GM12892 (cell line): ENCODE data around the gene RIC8A. TPM values are rescaled to one million over a fixed set of nuclear protein-coding genes. Genes with fewer than 3 reads are reported as not detected.
"Not testable (repeated sequence)": the region's sequence is repeated elsewhere in the genome, so short reads cannot be mapped to it uniquely, and the experiment has no call there.

Experiments used
- DNase-seq: peaks from one replicate; pipeline ENCODE4 v3.0.0; 2011; ENCODE audit not compliant: insufficient read length
- FAIRE-seq: peaks from 2 replicates; lab custom pipeline; 2011; peaks lifted over from hg19 to GRCh38; lab: Jason Lieb, UNC
- POLR2A ChIP-seq: IDR thresholded peaks from 2 replicates; pipeline ENCODE4 v1.6.1; 2011; ENCODE audit warnings: low read depth, low read length, control low read depth
- POLR2AphosphoS5 ChIP-seq: IDR thresholded peaks from 2 replicates; pipeline ENCODE4 v1.6.1; 2011; ENCODE audit warnings: low read depth, low read length, control low read depth
- TAF1 ChIP-seq: IDR thresholded peaks from 2 replicates; pipeline ENCODE4 v1.6.1; 2011; ENCODE audit warnings: low read depth, mild to moderate bottlenecking, control low read depth, low read length, borderline replicate concordance
- polyA plus RNA-seq: library from polyadenylated mRNA; unstranded; fragments of >200 nt; gene quantifications from one replicate; pipeline ENCODE4 v1.2.1, GENCODE V29; 2012; ENCODE audit warnings: missing spikeins, inconsistent platforms; ENCODE audit not compliant: missing spikeins

Gene RIC8A
- 38.6 TPM for polyA plus RNA-seq

GRCh38 chr11:207208-207862, at the start of gene RIC8A, which contains the start of gene BET1L:
Gene RIC8A (plus strand): TSS chr11:207708. CDS start chr11:208855, 1,147 bp downstream.
Gene BET1L (minus strand): TSS chr11:207399. CDS start chr11:207321, 78 bp downstream.
- DNase-seq = peak; percentile 98
- TF ChIP-seq POLR2A (peak; percentile 94), TAF1 (peak; percentile 69; the same call in 1 of the 2 replicates), POLR2AphosphoS5 (peak; percentile 87)
- peak; percentile 100 for FAIRE-seq

GRCh38 chr11:180242-180641, 27.3 kb upstream of the RIC8A start:
- not testable (repeated sequence) for FAIRE-seq, DNase-seq

GRCh38 chr11:189200-189783, 18.2 kb upstream of the RIC8A start:
- DNase-seq, FAIRE-seq: not testable (repeated sequence)

GRCh38 chr11:189843-190311, 17.6 kb upstream of the RIC8A start:
- FAIRE-seq, DNase-seq: not testable (repeated sequence)

GRCh38 chr11:190546-190945, 17.0 kb upstream of the RIC8A start:
- not testable (repeated sequence) for DNase-seq, FAIRE-seq

- peak; percentile 99 for FAIRE-seq
- DNase-seq = not testable (repeated sequence)
Measured at GRCh38 chr11:191490-192478, 15.7 kb upstream of the RIC8A start.

DNA sequence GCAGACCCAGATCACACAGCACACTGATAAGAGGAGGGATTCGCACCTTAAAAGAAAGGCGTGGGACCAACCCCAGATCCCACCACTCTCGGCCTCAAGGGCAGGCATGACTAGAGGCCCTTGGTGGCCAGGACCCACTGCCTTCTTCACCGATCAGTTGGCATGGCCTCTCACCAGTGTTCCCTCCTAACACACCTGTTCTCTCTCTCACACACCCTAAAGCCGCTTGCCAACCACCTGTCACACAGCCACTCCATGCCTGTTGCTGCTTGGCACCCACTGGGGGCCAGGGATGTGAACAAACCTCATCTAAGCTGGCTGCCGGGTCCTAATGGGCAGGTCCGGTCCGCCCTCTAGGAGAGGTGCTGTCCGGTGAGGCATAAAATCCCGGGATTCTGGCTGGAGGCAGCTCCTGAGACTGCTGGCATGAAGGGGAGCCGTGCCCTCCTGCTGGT, 14.8 kb upstream of the RIC8A start, which contains the start of gene SCGB1C1:
Gene SCGB1C1, plus strand, starts transcription at position 405 of the 455 bp plus-strand sequence. Its CDS starts 22 bp downstream, at position 427.
- FAIRE-seq = not testable (repeated sequence)

DNA sequence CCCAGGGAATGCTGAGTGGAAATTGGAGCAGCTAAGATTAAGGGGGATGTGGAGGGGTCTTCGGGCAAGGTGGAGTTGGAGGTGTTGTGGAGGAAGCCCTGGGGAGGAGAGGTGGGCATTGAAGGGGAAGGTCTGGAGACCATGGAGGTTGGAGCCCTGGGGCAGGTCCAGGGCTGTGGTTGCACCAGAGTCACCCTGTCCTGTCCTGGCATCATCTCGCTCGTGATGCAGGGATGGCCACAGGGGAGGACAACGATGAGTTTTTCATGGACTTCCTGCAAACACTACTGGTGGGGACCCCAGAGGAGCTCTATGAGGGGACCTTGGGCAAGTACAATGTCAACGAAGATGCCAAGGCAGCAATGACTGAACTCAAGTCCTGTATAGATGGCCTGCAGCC, 14.0 kb upstream of the RIC8A start:
- not testable (repeated sequence) for DNase-seq, FAIRE-seq

More for the DNA sequence above, 14.8 kb upstream of the RIC8A start, which contains the start of gene SCGB1C1:
- DNase-seq = not testable (repeated sequence)

GRCh38 chr11:196786-197731, 10.4 kb upstream of the RIC8A start:
- no peak for FAIRE-seq
- no peak for TF ChIP-seq POLR2AphosphoS5
- TF ChIP-seq TAF1 = no peak
- TF ChIP-seq POLR2A = no peak
- DNase-seq = no peak

GRCh38 chr11:197741-198235, 9.7 kb upstream of the RIC8A start:
- TF ChIP-seq TAF1 (no peak), POLR2AphosphoS5 (no peak)
- FAIRE-seq (no peak), DNase-seq (no peak)

GRCh38 chr11:198236-198806, 9.2 kb upstream of the RIC8A start:
- FAIRE-seq (no peak), DNase-seq (no peak)
- TF ChIP-seq POLR2A (no peak), POLR2AphosphoS5 (no peak), TAF1 (no peak)
